Measurements from ENCODE around the gene GRK1.

Gene GRK1

GRCh38 chr13:113763254-113763653, 96.2 kb downstream of the GRK1 start:
- no peak for DNase-seq (ENCODE audit: low read depth)
- no peak for TF ChIP-seq CTCF (IDR thresholded peaks at IDR 0.05; ENCODE audit: low read length, missing control alignments)
- H3K4me3 ChIP-seq (replicated peaks; ENCODE audit: low read depth, low read length), result no peak overlapping the region

GRCh38 chr13:113763961-113764792, 97.2 kb downstream of the GRK1 start:
- DNase-seq (ENCODE audit: low read depth), result no peak
- TF ChIP-seq CTCF (IDR thresholded peaks at IDR 0.05; ENCODE audit: low read length, missing control alignments), result no peak

GRCh38 chr13:113764793-113765563, 98.0 kb downstream of the GRK1 start:
- TF ChIP-seq CTCF (IDR thresholded peaks at IDR 0.05; ENCODE audit: low read length, missing control alignments), result no peak
- H3K4me3 ChIP-seq (replicated peaks; ENCODE audit: low read depth, low read length), result no peak overlapping the region
- DNase-seq (ENCODE audit: low read depth), result no peak

More at GRCh38 chr13:113763961-113764792, 97.2 kb downstream of the GRK1 start:
- no peak overlapping the region for H3K4me3 ChIP-seq (replicated peaks; ENCODE audit: low read depth, low read length)

- no peak for TF ChIP-seq CTCF (IDR thresholded peaks at IDR 0.05; ENCODE audit: low read length, missing control alignments)
- no peak for DNase-seq (ENCODE audit: low read depth)
- H3K4me3 ChIP-seq (replicated peaks; ENCODE audit: low read depth, low read length), result no peak overlapping the region
These were observed 98.5 kb downstream of the GRK1 start for GRCh38 chr13:113765564-113765910.

GRCh38 chr13:113766035-113766800, 99.2 kb downstream of the GRK1 start:
- no peak for DNase-seq (ENCODE audit: low read depth)
- no peak overlapping the region for H3K4me3 ChIP-seq (replicated peaks; ENCODE audit: low read depth, low read length)
- no peak for TF ChIP-seq CTCF (IDR thresholded peaks at IDR 0.05; ENCODE audit: low read length, missing control alignments)

- TF ChIP-seq CTCF (IDR thresholded peaks at IDR 0.05; ENCODE audit: low read length, missing control alignments), result no peak
- no peak overlapping the region for H3K4me3 ChIP-seq (replicated peaks; ENCODE audit: low read depth, low read length)
- no peak for DNase-seq (ENCODE audit: low read depth)
These were observed 100.3 kb downstream of the GRK1 start for GRCh38 chr13:113767366-113767765.

Measured in fibroblast of pulmonary artery (primary cell).